Right lobe of liver (tissue), 4 donors: Measurements from ENCODE around the gene HNMT.

ENCODE experiments used
- POLR2A ChIP-seq: fragments of 450-650 bp; IDR thresholded peaks from one replicate; pipeline ENCODE4 v1.6.1; 2017; ENCODE audit warnings: antibody characterized with exemption, mild to moderate bottlenecking
- TF ChIP-seq, protein P1 (sequence below), 4 donors: fragments of 200-600 bp in 3 of 4; fragments of 450-650 bp in 1 of 4; IDR thresholded peaks; one replicate each; pipeline versions ENCODE4 v1.5.1 to v1.8.0; 2016 to 2022; ENCODE audit warnings: antibody characterized with exemption in 4 of 4, mild to moderate bottlenecking in 2 of 4
- donor health status: DM: no; HTN: no; CAD: no.
- donor health status: DM: no; HTN: no; CAD: no.
- donor health status: DM: no; HTN: yes; CAD: no.

DNA sequence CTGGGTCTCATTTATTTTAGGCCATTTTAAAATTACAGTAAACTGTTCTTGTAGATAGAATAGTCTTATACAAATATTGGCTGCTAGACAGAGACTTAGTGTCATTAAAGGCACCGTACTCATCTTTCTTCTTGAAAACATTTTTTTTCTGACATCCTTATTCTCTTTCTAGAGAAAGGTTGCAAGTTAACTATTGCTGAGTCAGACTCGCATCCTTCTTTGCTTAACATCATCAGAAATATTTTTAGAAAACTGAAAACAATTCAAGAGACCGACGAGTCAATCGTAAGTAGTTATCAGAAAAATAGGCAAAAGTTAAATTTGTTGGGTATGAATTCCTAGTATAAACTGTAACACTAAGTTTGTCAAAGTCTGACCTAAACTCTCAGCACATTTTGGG is 72.2 kb downstream of the HNMT start:
- TF ChIP-seq, protein P1, sequence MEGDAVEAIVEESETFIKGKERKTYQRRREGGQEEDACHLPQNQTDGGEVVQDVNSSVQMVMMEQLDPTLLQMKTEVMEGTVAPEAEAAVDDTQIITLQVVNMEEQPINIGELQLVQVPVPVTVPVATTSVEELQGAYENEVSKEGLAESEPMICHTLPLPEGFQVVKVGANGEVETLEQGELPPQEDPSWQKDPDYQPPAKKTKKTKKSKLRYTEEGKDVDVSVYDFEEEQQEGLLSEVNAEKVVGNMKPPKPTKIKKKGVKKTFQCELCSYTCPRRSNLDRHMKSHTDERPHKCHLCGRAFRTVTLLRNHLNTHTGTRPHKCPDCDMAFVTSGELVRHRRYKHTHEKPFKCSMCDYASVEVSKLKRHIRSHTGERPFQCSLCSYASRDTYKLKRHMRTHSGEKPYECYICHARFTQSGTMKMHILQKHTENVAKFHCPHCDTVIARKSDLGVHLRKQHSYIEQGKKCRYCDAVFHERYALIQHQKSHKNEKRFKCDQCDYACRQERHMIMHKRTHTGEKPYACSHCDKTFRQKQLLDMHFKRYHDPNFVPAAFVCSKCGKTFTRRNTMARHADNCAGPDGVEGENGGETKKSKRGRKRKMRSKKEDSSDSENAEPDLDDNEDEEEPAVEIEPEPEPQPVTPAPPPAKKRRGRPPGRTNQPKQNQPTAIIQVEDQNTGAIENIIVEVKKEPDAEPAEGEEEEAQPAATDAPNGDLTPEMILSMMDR (IDR thresholded peaks at IDR 0.05): no peak
- no peak for TF ChIP-seq POLR2A
